Measurements from ENCODE around the gene PRDM4. TPM values are rescaled to one million over a fixed set of nuclear protein-coding genes. Genes with fewer than 3 reads are reported as not detected.
"Not testable (repeated sequence)": the region's sequence is repeated elsewhere in the genome, so short reads cannot be mapped to it uniquely, and the experiment has no call there.

PRDM4 gene
- total RNA-seq, 4 donors from 2014 or later, result 25.0 to 45.3 (median 29.9) TPM

DNA sequence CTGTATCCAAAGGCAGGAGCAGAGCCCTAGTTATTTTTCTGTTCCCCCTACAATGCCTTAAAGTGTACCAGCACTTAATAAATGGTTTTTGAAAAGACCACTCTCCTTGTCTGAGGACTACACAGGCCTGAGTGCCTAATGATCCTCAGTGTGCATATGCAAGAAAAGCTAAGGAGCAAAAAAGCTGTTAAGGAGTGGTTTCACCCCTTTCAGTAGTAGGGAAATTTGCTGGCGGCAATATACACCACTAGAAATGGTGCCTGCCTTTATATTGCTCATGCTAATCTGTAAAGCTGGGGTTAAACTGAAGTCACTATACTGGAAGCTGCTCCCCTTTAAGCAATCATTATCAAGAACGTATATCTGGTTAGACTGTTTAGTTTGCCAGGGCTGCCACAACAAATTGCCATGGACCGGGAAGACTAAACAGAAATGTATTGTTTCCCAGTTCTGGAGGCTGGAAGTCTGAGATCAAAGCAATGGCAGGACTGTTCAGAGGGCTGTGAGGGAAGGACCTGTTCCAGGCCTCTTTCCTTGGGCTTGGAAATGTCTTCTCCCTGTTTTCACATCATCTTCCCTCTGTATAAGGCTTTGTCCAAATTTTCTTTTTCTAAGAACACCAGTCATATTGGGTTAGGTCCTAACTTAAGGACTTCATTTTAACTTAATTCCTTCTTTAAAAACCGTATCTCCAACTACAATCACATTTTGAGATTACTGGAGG lies 30.2 kb downstream of the PRDM4 start:
- TF ChIP-seq, protein P1, sequence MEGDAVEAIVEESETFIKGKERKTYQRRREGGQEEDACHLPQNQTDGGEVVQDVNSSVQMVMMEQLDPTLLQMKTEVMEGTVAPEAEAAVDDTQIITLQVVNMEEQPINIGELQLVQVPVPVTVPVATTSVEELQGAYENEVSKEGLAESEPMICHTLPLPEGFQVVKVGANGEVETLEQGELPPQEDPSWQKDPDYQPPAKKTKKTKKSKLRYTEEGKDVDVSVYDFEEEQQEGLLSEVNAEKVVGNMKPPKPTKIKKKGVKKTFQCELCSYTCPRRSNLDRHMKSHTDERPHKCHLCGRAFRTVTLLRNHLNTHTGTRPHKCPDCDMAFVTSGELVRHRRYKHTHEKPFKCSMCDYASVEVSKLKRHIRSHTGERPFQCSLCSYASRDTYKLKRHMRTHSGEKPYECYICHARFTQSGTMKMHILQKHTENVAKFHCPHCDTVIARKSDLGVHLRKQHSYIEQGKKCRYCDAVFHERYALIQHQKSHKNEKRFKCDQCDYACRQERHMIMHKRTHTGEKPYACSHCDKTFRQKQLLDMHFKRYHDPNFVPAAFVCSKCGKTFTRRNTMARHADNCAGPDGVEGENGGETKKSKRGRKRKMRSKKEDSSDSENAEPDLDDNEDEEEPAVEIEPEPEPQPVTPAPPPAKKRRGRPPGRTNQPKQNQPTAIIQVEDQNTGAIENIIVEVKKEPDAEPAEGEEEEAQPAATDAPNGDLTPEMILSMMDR (IDR thresholded peaks at IDR 0.05), result no peak
- no peak for ATAC-seq (ENCODE audit: low FRiP score)
- DNase-seq (ENCODE audit: low spot score), result no peak

- not testable (repeated sequence) for ATAC-seq (ENCODE audit: low FRiP score); DNase-seq (ENCODE audit: low spot score)
Observed at GRCh38 chr12:107727742-107728141, 33.2 kb downstream of the PRDM4 start.

DNA sequence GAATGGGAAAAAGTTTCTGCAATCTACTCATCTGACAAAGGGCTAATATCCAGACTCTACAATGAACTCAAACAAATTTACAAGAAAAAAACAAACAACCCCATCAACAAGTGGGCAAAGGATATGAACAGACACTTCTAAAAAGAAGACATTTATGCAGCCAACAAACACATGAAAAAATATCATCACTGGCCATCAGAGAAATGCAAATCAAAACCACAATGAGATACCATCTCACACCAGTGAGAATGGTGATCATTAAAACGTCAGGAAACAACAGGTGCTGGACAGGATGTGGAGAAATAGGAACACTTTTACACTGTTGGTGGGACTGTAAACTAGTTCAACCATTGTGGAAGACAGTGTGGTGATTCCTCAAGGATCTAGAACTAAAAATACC lies 33.6 kb downstream of the PRDM4 start:
- DNase-seq (ENCODE audit: low spot score); ATAC-seq (ENCODE audit: low FRiP score): not testable (repeated sequence)

- ATAC-seq (ENCODE audit: low FRiP score) (no peak), DNase-seq (ENCODE audit: low spot score) (no peak)
- TF ChIP-seq, protein P1 (IDR thresholded peaks at IDR 0.05), result no peak
Observed at GRCh38 chr12:107718606-107719005, 42.3 kb downstream of the PRDM4 start.

DNA sequence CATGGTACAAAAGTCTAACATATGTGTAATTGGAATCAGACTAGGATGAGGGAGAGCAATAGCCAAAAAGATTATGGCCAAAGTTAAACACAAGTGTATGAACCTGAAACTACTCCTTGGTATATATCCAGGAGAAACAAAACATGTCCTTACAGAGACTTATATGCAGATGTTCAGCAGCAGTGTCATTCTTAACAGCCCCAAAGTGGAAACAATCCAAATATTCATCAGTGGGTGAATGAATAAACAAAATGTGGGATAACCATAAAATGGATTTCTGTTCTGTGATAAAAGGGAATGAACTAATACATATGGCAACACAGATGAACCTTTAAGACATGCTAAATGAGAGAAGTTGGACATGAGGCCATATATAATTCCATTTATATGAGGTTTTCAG lies 45.2 kb downstream of the PRDM4 start:
- TF ChIP-seq, protein P1 (IDR thresholded peaks at IDR 0.05), result no peak
- DNase-seq (ENCODE audit: low spot score) (no peak), ATAC-seq (ENCODE audit: low FRiP score) (no peak)

DNA sequence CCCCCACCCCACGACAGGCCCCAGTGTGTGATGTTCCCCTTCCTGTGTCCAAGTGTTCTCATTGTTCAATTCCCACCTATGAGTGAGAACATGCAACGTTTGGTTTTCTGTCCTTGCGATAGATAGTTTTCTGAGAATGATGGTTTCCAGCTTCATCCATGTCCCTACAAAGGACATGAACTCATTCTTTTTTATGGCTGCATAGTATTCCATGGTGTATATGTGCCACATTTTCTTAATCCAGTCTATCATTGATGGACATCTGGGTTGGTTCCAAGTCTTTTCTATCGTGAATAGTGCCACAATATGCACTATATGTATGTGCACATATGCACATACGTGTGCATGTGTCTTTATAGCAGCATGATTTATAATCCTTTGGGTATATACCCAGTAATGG lies 55.4 kb downstream of the PRDM4 start:
- not testable (repeated sequence) for DNase-seq (ENCODE audit: low spot score); ATAC-seq (ENCODE audit: low FRiP score)

DNA sequence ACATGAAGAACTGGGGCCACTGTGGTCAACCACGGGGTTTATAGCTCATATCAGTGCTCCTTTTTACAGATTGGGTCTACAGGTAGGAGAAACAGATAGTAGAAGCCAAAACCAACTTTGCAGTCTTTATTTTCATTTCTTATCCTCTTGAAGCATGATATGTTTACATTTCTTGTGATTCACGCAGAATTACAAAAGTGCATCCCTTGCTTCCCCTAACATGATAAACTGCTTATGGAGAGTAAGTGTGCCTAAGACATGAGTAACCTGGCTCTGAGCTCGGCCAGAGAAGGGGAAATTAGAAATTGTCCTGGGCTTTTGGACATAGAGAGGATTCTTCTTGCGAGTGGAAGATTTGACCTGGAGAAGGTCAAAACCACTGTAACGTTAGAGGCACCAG lies 56.9 kb downstream of the PRDM4 start:
- no peak for ATAC-seq (ENCODE audit: low FRiP score)

GRCh38 chr12:107702106-107702505 lies 58.8 kb downstream of the PRDM4 start:
- TF ChIP-seq, protein P1 (IDR thresholded peaks at IDR 0.05), result no peak
- no peak for ATAC-seq (ENCODE audit: low FRiP score)
- no peak for DNase-seq (ENCODE audit: low spot score)

More for the DNA sequence above, 56.9 kb downstream of the PRDM4 start:
- DNase-seq (ENCODE audit: low spot score), result no peak
- TF ChIP-seq, protein P1 (IDR thresholded peaks at IDR 0.05), result no peak

DNA sequence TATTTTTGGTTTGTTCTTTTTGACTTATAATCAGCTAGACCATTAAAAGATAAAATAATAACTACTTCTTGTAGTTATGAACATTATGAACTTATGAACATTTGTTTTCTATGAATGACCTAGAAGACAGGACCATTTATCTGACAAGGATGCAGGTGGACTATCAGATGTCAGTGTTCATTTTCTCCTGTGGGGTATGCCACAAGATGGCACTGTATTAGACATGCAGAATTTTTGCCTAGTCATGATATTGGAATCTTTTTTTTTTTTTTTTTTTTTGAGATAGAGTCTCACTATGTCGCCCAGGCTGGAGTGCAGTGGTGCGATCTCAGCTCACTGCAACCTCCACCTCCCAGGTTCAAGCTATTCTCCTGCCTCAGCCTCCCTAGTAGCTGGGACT lies 65.2 kb downstream of the PRDM4 start:
- ATAC-seq (ENCODE audit: low FRiP score), result not testable (repeated sequence)

More for the DNA sequence above, 65.2 kb downstream of the PRDM4 start:
- not testable (repeated sequence) for DNase-seq (ENCODE audit: low spot score)
